IMR-90 (cell line): Measurements from ENCODE around the gene CXCR6. TPM values are rescaled to one million over a fixed set of nuclear protein-coding genes. Genes with fewer than 3 reads are reported as not detected.

ENCODE experiments used
- ATAC-seq: fragments of 200-7000 bp; cut with Tn5 transposase; 2 replicates; pipeline ENCODE4 v1.9.1; 2020; ENCODE audit warnings: low read depth, mild to moderate bottlenecking, moderate library complexity
- BruUV-seq: library from RNA; stranded (reverse); fragments of 400-500 nt; replicated peaks from 2 replicates; lab custom pipeline; 2021; lab: Mats Ljungman, UMichigan
- CTCF ChIA-PET: fragments of 300-600 bp; formaldehyde crosslinking; extraction: SDS; loops from one replicate; lab custom pipeline; 2021; ENCODE audit warnings: antibody characterized with exemption; lab: Yijun Ruan, JAX
- POLR2A ChIA-PET: fragments of 300-600 bp; sonication (Branson Sonifier 250); formaldehyde crosslinking; loops from one replicate; lab custom pipeline; 2022; ENCODE audit warnings: antibody characterized with exemption; ENCODE audit not compliant: unreplicated experiment; lab: Charles Lee
- DNase-seq: peaks from one replicate; pipeline ENCODE4 v3.0.0; 2013
- H2AFZ ChIP-seq: replicated peaks from 2 replicates; pipeline ENCODE3; 2013; ENCODE audit warnings: low read length, mild to moderate bottlenecking; ENCODE audit not compliant: poor library complexity
- H2AK5ac ChIP-seq: 2 replicates; pipeline ENCODE4 v1.6.1; 2013; ENCODE audit warnings: low read depth, low read length, inconsistent platforms
- H2AK9ac ChIP-seq: replicated peaks from 2 replicates; pipeline ENCODE3; 2013; ENCODE audit warnings: mild to moderate bottlenecking, low read depth, low read length, moderate library complexity; ENCODE audit not compliant: poor library complexity
- H2BK120ac ChIP-seq: 2 replicates; pipeline ENCODE4 v1.6.1; 2013; ENCODE audit warnings: low read depth, low read length, inconsistent platforms
- H2BK15ac ChIP-seq: 3 replicates; pipeline ENCODE4 v1.6.1; 2013; ENCODE audit warnings: low read depth, low read length, inconsistent platforms
- H2BK20ac ChIP-seq: 2 replicates; pipeline ENCODE4 v1.6.1; 2013; ENCODE audit warnings: low read depth, mild to moderate bottlenecking, inconsistent platforms, low read length, moderate library complexity
- H2BK5ac ChIP-seq: 2 replicates; pipeline ENCODE4 v1.6.1; 2013; ENCODE audit warnings: mild to moderate bottlenecking, low read depth, low read length, inconsistent platforms; ENCODE audit not compliant: poor library complexity, severe bottlenecking
- H3K14ac ChIP-seq: replicated peaks from 2 replicates; pipeline ENCODE4 v1.6.1; 2013; ENCODE audit warnings: low read depth, low read length, inconsistent platforms
- H3K18ac ChIP-seq: 2 replicates; pipeline ENCODE4 v1.6.1; 2013; ENCODE audit warnings: low read depth, low read length, control low read depth
- H3K23ac ChIP-seq: 2 replicates; pipeline ENCODE4 v1.6.1; 2013; ENCODE audit warnings: low read depth, low read length, inconsistent platforms
- H3K27ac ChIP-seq: 2 replicates; pipeline ENCODE4 v1.5.1; 2013; ENCODE audit warnings: mild to moderate bottlenecking, control low read depth, low read length; ENCODE audit not compliant: insufficient read depth
- H3K27me3 ChIP-seq: 2 replicates; pipeline ENCODE4 v1.6.1; 2013; ENCODE audit warnings: low read length; ENCODE audit not compliant: control insufficient read depth, insufficient read depth
- H3K36me3 ChIP-seq: 2 replicates; pipeline ENCODE4 v1.6.1; 2013; ENCODE audit warnings: low read length, mixed read lengths; ENCODE audit not compliant: control insufficient read depth, insufficient read depth
- H3K4ac ChIP-seq: 2 replicates; pipeline ENCODE4 v1.6.1; 2013; ENCODE audit warnings: low read depth, low read length, inconsistent platforms
- H3K4me1 ChIP-seq: 2 replicates; pipeline ENCODE4 v1.6.1; 2013; ENCODE audit warnings: low read length, mixed read lengths; ENCODE audit not compliant: control insufficient read depth, insufficient read depth
- H3K4me2 ChIP-seq: 2 replicates; pipeline ENCODE4 v1.6.1; 2013; ENCODE audit warnings: low read depth, mild to moderate bottlenecking, control low read depth, low read length, moderate library complexity
- H3K4me3 ChIP-seq: 2 replicates; pipeline ENCODE4 v1.5.1; 2013; ENCODE audit warnings: low read depth, mild to moderate bottlenecking, control low read depth, low read length, moderate library complexity; ENCODE audit not compliant: insufficient read depth
- H3K56ac ChIP-seq: 2 replicates; pipeline ENCODE4 v1.6.1; 2013; ENCODE audit warnings: low read length, inconsistent platforms; ENCODE audit not compliant: insufficient read depth; ENCODE audit errors: extremely low read depth
- H3K79me1 ChIP-seq, 2 experiments: 2 replicates each; pipeline ENCODE4 v1.6.1; 2013; ENCODE audit warnings: low read length in 2 of 2, inconsistent platforms in 1 of 2, low read depth in 1 of 2
- H3K9ac ChIP-seq: 2 replicates; pipeline ENCODE4 v1.6.1; 2013; ENCODE audit warnings: low read depth, low read length, control low read depth
- H3K9me1 ChIP-seq: 2 replicates; pipeline ENCODE4 v1.6.1; 2013; ENCODE audit warnings: low read length, inconsistent platforms; ENCODE audit not compliant: insufficient read depth
- H3K9me3 ChIP-seq: 2 replicates; pipeline ENCODE4 v1.6.1; 2013; ENCODE audit warnings: low read length; ENCODE audit not compliant: control insufficient read depth, insufficient read depth
- H4K20me1 ChIP-seq: 2 replicates; pipeline ENCODE4 v1.6.1; 2013; ENCODE audit warnings: low read length, inconsistent platforms; ENCODE audit not compliant: insufficient read depth
- H4K5ac ChIP-seq: 2 replicates; pipeline ENCODE4 v1.6.1; 2013; ENCODE audit warnings: mild to moderate bottlenecking, low read depth, low read length, control low read depth
- H4K8ac ChIP-seq, 2 experiments: 2 replicates each; pipeline ENCODE4 v1.6.1; 2013; ENCODE audit warnings: low read depth in 2 of 2, low read length in 2 of 2, control low read depth in 1 of 2, inconsistent platforms in 1 of 2
- H4K91ac ChIP-seq: 2 replicates; pipeline ENCODE4 v1.6.1; 2013; ENCODE audit warnings: low read depth, low read length, inconsistent platforms; ENCODE audit not compliant: insufficient read depth
- BHLHE40 ChIP-seq: fragments of 150-350 bp; IDR thresholded peaks from 2 replicates; pipeline ENCODE4 v1.6.1; 2016; ENCODE audit warnings: mild to moderate bottlenecking, low read depth, low read length
- CEBPB ChIP-seq: IDR thresholded peaks from 2 replicates; pipeline ENCODE4 v1.6.1; 2012; ENCODE audit warnings: low read depth, low read length, improper control_type of control experiment
- FOS ChIP-seq: fragments of 150-350 bp; IDR thresholded peaks from 2 replicates; pipeline ENCODE4 v1.6.1; 2016; ENCODE audit warnings: low read depth, low read length
- MAFK ChIP-seq: IDR thresholded peaks from 2 replicates; pipeline ENCODE4 v1.6.1; 2012; ENCODE audit warnings: low read depth, low read length, improper control_type of control experiment
- MAZ ChIP-seq: IDR thresholded peaks from 2 replicates; pipeline ENCODE4 v1.6.1; 2012; ENCODE audit warnings: low read depth, mild to moderate bottlenecking, low read length, improper control_type of control experiment, moderate library complexity, borderline replicate concordance
- MXI1 ChIP-seq: IDR thresholded peaks from 2 replicates; pipeline ENCODE4 v1.6.1; 2012; ENCODE audit warnings: low read depth, mild to moderate bottlenecking, low read length, moderate library complexity, borderline replicate concordance
- NFE2L2 ChIP-seq: fragments of 150-350 bp; IDR thresholded peaks from 2 replicates; pipeline ENCODE4 v1.6.1; 2016; ENCODE audit warnings: low read depth, mild to moderate bottlenecking, low read length
- POLR2A ChIP-seq: IDR thresholded peaks from 2 replicates; pipeline ENCODE4 v1.6.1; 2012; ENCODE audit warnings: mild to moderate bottlenecking, low read depth, low read length
- RAD21 ChIP-seq: IDR thresholded peaks from 2 replicates; pipeline ENCODE4 v1.6.1; 2012; ENCODE audit warnings: low read length, improper control_type of control experiment
- RCOR1 ChIP-seq: IDR thresholded peaks from 2 replicates; pipeline ENCODE4 v1.6.1; 2012; ENCODE audit warnings: mild to moderate bottlenecking, low read length, improper control_type of control experiment; ENCODE audit not compliant: insufficient replicate concordance
- RFX5 ChIP-seq: IDR thresholded peaks from 2 replicates; pipeline ENCODE4 v1.8.0; 2012; ENCODE audit warnings: low read depth, mild to moderate bottlenecking, low read length, moderate library complexity
- SMC3 ChIP-seq: fragments of 150-350 bp; IDR thresholded peaks from 2 replicates; pipeline ENCODE4 v1.6.1; 2016; ENCODE audit warnings: low read depth, mild to moderate bottlenecking, antibody characterized with exemption, low read length, moderate library complexity
- WGBS, 2 experiments: methylation state at CpG; one replicate each; pipeline versions ENCODE4 v1.1.5 to v1.1.7; 2013; ENCODE audit warnings: missing lambda C conversion rate in 2 of 2; ENCODE audit not compliant: insufficient read length in 1 of 2; ENCODE audit errors: extremely low coverage in 2 of 2; 5-methylcytosine and 5-hydroxymethylcytosine counted together
- dilution Hi-C: fragments of 300-500 bp; cut with HindIII; formaldehyde crosslinking; loops from one replicate; pipeline ENCODE4 v1.14.3; 2018; ENCODE audit warnings: low sequenced_read_pairs; ENCODE audit not compliant: unreplicated experiment
- in situ Hi-C: fragments of 300-500 bp; cut with MboI; formaldehyde crosslinking; loops from 3 replicates; pipeline ENCODE4 v1.14.3; 2019; ENCODE audit warnings: low sequenced_read_pairs, inconsistent platforms, mixed read lengths
- intact Hi-C: fragments of 100-400 bp; cut with micrococcal nuclease; formaldehyde crosslinking; loops from 2 replicates; pipeline ENCODE4 v1.10.0; 2022
- polyA plus RNA-seq, 3 experiments: library from polyadenylated mRNA; depleted of rRNA; stranded (reverse); fragments of >200 nt; gene quantifications; 2 replicates each; pipeline ENCODE4 v1.2.3, GENCODE V29; 2012; ENCODE audit warnings: low replicate concordance in 1 of 3
- total RNA-seq: library from RNA; depleted of rRNA; stranded (reverse); fragments of >200 nt; gene quantifications from 2 replicates; pipeline ENCODE4 v1.2.3, GENCODE V29; 2012
- TF ChIP-seq, protein P1 (sequence below): fragments of 150-350 bp; IDR thresholded peaks from 2 replicates; pipeline ENCODE4 v1.6.1; 2017; ENCODE audit warnings: mild to moderate bottlenecking, antibody characterized with exemption, low read length, low read depth
- TF ChIP-seq, protein P2 (sequence below): fragments of 150-350 bp; IDR thresholded peaks from 2 replicates; pipeline ENCODE4 v1.6.1; 2016; ENCODE audit warnings: low read depth, mild to moderate bottlenecking, low read length, moderate library complexity, borderline replicate concordance
- TF ChIP-seq, protein P3 (sequence below): conservative IDR thresholded peaks from 2 replicates; pipeline ENCODE4 v1.5.1; 2012; ENCODE audit warnings: mild to moderate bottlenecking, low read depth, low read length, improper control_type of control experiment

Gene CXCR6
- total and polyA plus RNA-seq, 2 of the 4 experiments (the other 2 are of a cell fraction), result not detected

DNA sequence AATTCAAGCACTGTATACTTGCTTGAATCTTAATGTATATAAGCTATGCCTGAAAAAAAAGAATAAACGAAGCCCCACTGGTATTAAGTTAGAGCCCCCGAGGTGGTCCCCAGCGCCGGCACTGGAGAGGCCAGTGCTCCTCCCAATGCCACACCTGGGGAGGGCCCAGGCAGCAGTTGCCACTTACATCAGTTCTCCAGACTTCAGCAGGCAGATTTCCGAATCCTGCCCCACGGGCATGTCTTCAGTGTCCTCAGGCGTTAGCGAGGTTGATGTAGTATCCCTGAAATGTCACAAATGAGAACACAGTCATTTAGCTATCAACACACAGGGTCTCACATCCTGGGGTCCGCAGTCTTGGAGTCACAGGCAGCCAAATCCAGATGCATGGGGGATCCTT, 7.0 kb upstream of the CXCR6 start:
- Histone ChIP-seq H3K4ac (no peak overlapping the region), H3K23ac (no peak overlapping the region), H4K5ac (no peak overlapping the region), H2BK120ac (no peak overlapping the region), H3K36me3 (peaks cover 18% of the 10 kb centered on the region), H2BK20ac (no peak overlapping the region), H3K9ac (no peak overlapping the region), H4K20me1 (no peaks in the 10 kb centered on the region), H2BK5ac (no peak overlapping the region), H3K56ac (no peak overlapping the region), H3K14ac (no peak overlapping the region), H2AFZ (no peak overlapping the region), H3K4me1 (peaks cover 2% of the 10 kb centered on the region), H3K79me1 (no peaks in the 10 kb centered on the region), H3K18ac (no peak overlapping the region), H3K4me3 (no peak overlapping the region), H3K9me3 (peaks cover 4% of the 10 kb centered on the region; the same call in 1 of the 2 replicates), H4K91ac (no peak overlapping the region), H2AK9ac (no peak overlapping the region), H2AK5ac (no peak overlapping the region), H2BK15ac (no peak overlapping the region), H3K4me2 (no peak overlapping the region), H3K9me1 (peaks cover 5% of the 10 kb centered on the region; the same call in 1 of the 2 replicates), H4K8ac (no peak overlapping the region), H3K27ac (no peak overlapping the region), H3K27me3 (no peaks in the 10 kb centered on the region)
- in situ Hi-C loops, result no loop called here
- WGBS, 2 experiments, result 77% methylated on average over 4 of the region's 9 CpGs; no CpG with 5 or more reads in 1 of the 2 experiments
- ATAC-seq, result no peak
- no TSS peak for BruUV-seq
- dilution Hi-C loops, result no loop called here
- CTCF ChIA-PET, result no interaction called here
- TF ChIP-seq RCOR1, result no peak
- no peak for TF ChIP-seq MAFK
- TF ChIP-seq, protein P1, sequence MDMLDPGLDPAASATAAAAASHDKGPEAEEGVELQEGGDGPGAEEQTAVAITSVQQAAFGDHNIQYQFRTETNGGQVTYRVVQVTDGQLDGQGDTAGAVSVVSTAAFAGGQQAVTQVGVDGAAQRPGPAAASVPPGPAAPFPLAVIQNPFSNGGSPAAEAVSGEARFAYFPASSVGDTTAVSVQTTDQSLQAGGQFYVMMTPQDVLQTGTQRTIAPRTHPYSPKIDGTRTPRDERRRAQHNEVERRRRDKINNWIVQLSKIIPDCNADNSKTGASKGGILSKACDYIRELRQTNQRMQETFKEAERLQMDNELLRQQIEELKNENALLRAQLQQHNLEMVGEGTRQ, result no peak
- TF ChIP-seq, protein P2, sequence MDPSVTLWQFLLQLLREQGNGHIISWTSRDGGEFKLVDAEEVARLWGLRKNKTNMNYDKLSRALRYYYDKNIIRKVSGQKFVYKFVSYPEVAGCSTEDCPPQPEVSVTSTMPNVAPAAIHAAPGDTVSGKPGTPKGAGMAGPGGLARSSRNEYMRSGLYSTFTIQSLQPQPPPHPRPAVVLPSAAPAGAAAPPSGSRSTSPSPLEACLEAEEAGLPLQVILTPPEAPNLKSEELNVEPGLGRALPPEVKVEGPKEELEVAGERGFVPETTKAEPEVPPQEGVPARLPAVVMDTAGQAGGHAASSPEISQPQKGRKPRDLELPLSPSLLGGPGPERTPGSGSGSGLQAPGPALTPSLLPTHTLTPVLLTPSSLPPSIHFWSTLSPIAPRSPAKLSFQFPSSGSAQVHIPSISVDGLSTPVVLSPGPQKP, result no peak
- TF ChIP-seq, protein P3, sequence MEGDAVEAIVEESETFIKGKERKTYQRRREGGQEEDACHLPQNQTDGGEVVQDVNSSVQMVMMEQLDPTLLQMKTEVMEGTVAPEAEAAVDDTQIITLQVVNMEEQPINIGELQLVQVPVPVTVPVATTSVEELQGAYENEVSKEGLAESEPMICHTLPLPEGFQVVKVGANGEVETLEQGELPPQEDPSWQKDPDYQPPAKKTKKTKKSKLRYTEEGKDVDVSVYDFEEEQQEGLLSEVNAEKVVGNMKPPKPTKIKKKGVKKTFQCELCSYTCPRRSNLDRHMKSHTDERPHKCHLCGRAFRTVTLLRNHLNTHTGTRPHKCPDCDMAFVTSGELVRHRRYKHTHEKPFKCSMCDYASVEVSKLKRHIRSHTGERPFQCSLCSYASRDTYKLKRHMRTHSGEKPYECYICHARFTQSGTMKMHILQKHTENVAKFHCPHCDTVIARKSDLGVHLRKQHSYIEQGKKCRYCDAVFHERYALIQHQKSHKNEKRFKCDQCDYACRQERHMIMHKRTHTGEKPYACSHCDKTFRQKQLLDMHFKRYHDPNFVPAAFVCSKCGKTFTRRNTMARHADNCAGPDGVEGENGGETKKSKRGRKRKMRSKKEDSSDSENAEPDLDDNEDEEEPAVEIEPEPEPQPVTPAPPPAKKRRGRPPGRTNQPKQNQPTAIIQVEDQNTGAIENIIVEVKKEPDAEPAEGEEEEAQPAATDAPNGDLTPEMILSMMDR, result no peak
- no peak for TF ChIP-seq BHLHE40
- no peak for TF ChIP-seq MAZ
- TF ChIP-seq CEBPB, result no peak
- no peak for TF ChIP-seq POLR2A
- TF ChIP-seq NFE2L2, result no peak
- TF ChIP-seq RFX5, result no peak
- no peak for TF ChIP-seq RAD21
- no peak for TF ChIP-seq SMC3
- no peak for TF ChIP-seq MXI1
- no peak for TF ChIP-seq FOS
- no peak for DNase-seq
- intact Hi-C loops, result no loop called here
- POLR2A ChIA-PET, result no interaction called here
